ENCODE results near the gene HDAC10.
"Not testable (repeated sequence)": the region's sequence is repeated elsewhere in the genome, so short reads cannot be mapped to it uniquely, and the experiment has no call there.

The HDAC10 gene

DNA sequence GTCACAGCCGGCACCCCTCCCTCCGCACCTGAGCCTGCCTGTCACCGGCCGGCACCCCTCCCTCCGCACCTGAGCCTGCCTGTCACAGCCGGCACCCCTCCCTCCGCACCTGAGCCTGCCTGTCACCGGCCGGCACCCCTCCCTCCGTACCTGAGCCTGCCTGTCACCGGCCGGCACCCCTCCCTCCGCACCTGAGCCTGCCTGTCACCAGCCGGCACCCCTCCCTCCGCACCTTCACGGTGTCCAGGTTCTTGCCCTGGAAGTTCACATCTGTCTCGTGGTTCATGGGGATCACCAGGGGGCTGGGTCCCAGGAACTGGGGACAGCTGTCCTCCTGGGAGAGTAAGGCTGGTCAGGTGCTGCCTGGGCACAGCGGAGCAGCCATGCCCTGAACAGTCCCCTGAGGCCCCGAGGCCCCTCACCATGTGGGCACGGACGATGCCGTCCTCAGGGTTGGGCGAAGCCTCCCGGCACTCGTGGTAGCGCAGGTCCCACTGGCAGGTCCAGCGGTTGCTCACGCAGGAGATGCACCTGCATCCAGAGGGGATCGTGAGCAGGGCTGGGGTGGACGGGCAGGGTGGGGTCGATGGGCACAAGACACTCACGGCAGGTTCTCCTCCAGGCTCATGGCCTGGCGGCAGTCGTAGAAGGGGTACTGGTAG, 34.6 kb upstream of the HDAC10 start:
- no peak for DNase-seq

DNA sequence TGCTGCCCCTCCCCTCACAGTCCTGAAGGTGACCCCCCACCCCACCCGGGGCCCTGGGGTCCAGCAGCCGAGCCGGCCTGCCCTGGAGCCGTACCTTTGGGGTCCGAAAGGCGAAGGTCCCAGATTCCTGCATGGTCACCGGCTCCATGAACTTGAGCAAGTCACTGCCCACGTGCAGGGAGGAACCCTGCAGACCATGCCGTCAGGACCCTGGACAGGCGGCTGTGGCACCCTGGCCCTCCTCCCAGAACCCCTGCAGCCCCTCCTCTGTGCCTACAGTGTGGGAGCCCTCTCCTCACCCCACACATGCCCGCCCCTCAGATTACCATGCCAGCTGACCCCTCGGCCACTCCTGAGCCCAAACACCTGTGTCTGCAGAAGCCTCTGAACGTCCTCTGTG, 33.4 kb upstream of the HDAC10 start:
- DNase-seq: no peak

DNA sequence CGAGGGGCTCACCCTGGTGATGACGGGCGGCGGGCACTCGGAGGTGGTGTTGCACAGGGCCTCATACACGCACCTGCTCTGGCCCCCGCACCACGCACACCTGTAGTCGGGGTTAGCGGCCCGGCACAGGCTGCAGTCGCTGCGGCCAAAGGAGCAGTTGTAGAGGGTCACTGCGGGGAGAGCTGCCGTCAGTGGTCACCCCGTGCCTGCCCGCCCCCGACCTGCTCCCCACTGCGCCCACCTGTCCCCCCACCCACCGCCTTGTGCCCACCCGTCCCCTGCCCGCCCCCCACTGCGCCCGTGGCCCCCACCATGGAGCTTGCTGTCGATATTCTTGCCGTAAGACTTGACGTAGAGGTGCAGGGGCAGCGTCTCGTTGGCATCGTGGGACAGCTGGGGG, 32.8 kb upstream of the HDAC10 start:
- no peak for DNase-seq

DNA sequence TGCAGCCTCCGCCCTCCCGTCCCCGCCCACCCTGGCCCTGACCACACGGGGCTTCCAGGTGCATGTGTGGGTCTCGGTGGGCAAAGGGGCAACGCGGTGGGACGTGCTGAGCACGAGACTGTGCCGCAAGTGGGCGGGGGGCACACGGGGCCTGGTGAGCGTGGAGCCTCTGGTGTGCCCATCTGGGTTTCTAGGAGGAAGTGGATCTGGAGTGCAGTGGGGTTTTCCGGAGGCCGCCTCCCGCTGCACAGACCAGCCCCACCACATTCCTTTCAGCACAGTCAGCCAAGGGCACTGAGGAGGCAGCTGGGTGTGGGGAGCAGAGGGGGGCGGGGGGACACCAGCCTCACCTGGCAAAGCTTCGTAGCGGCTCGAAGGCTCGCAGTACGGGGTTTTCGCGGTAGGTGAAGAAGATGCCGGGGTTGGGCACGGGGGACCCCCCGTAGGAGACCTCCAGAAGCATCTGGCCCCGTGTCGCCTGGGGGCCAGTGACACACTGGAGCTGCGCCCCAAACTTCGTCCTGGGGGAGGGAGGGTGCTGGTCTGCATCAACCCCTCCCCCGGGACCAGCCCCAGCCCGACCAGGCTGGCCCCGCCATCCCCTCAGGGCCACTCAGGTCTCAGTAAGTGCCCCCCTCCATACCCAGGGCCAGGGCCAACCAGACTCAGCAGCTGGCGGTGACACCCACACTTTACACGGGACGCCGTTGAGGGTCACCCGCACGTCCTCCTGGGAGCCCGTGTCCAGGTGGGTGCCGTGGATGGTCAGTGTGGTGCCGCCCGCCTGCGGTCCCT, 31.5 kb upstream of the HDAC10 start:
- DNase-seq: peak; percentile 87

DNA sequence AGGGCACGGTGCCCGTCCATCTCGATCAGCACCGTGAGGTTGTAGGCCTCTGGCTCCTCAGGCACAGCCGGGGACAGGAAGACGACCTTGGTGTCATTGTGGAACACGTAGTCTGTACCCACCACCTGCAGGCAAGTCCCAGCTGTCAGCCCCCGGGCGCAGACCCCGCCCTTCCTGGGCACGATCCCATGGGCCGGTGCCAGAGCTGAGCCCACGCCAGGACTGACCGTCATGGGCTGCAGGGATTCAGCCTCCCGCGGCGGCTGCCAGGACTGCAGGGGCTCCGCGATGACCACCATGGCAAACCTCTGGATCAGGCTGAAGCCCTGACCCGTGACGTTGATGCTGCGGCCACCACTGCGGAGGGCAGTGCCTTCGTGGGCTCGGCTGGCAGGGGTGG, 30.9 kb upstream of the HDAC10 start:
- DNase-seq: no peak

DNA sequence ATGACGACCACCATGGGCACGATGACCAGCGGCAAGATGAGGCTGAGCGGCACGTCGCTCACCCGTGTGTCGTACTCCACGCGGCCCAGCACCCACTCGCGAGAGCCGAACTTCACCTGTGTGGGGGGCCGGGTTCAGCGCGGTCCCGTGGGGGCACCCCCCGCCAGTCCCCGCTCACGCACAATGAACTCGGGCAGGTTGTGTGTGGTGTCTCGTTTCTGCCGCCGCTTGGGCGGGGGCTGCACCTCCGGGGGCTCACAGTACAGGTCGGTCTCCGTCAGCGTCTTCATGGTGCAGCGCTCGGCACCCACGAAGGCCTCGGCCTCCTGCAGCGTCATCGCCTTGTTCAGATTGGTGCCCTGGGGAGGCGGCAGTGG, 30.3 kb upstream of the HDAC10 start:
- DNase-seq: no peak

DNA sequence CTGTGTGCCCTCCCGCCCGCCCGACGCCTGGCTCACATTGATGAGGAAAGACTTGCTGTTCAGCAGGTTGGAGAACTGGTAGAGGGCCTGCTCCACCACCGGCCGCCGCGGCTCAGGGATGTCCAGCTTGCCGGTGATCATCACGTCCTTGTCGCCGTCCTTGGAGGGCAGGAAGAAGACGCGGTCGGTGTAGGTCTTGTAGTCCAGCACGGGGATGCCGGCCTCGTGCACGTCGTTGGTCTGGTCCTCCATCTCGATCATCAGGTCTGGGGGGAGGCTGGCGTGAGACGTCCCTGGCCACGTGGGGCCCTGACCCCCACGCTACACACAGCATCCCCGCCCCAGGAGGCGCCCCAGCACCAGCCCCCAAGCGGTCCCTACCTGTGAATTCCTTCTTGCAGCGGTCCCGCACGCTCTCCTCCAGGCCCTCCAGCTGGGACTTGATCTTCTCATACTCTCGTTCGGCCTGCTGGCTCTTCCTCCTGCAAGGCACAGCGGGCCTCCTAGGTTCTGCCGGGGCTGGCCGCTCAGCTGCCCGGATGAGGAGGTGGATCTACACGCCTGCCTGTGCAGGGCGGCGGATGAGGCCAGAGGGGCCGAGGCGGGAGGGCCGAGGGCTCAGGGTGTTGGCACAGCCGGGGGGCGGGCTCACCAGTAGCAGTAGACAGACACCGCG, 29.8 kb upstream of the HDAC10 start:
- no peak for DNase-seq

DNA sequence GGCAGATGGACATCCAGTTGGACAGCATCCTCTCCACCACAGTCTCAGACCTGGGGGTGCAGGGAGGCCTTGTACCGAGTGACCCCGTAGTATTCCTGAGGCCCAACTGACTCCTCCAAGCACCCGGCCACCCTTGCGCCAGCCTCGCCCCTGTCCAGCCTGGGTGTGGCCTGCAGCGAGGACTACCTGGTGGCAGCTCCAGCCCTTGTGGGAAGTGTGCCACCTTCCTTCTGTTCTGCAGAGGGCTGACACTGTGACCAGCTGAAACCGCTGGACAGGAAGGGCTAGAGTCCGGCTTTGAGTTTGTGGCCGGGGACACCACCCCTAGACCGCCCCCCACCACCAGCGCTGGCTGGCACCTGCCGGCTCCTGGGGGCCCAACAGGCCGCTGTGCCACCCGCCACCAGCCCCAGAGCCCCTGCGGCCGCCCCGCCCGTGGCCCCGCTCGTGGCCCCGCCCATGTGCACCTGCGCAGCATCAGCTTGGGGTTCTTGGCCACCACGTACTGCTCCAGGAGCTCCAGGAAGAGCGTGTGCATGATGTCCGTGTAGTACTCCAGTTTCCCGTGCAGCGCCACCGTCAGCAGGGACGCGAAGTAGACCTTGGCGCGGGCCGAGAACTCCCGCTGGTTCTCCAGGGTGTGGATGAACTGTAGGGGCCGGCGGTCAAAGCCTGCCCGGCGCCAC, 29.1 kb upstream of the HDAC10 start:
- DNase-seq: no peak

DNA sequence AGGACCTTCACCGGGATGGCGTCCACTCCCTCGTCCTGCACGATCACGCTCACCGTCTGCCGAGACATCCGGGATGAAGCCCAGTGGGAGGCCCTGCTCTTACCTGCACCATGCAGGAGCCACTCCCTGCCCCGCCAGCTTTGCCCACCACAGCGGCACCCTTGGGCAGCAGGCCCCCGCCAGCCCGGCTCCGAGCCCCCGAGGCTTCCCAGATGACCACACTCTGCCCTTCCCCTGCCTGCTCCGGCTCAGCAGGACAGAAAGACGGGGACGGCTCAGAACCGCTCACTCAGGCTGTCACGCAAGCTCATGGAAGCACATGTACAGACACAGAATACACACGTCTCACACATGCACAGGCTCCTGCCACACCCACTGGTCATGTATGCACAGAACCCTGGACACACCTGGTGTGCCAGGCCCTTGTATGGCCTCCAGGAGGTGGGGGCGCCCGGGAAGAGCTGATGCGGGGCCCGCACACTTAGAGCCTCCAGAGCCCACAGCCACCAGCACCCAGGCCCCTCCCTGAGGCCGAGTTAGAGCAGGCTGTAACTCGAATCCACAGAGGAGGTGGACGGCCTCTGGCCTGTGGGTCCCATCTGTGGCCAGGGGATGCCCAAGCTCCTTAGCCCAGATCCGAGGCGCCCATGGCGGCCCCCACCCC, 28.0 kb upstream of the HDAC10 start:
- no peak for DNase-seq

DNA sequence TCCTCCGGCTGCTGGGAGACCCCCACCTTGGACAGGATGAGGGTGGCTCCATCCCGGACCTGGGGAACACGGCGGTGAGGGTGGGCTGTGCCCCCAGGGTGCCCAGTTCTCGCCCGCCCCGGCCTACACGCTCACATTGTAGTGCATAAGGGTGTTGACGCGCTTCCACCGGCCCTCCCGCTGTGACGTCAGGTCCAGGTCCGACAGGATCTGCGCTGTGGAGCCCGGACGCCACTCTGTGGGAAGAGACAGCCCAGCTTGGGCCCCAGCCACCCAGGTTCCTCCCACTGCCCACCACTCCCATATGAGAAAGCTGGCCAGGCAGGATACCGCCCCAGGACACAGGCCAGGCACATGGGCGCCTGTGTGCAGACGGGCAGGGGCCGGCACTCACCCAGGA, 27.4 kb upstream of the HDAC10 start:
- no peak for DNase-seq

DNA sequence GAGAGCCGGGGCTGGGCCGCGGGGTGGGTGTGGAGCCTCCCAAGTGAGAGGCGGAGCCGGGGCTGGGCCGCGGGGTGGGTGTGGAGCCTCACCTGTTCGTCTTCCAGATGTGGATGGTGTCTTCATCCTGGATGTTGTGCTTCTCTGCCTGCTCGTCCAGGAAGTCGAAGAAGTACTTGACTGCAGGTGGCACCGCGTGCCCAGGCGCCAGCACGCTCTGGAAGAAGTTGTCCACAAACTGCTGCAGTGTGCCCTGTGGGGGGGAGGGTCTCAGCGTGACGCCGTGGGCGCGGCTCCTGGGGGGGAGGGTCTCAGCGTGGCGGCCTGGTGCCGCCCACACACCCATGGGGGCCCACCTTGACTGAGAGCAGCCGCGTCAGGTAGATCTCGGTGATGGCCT, 26.7 kb upstream of the HDAC10 start:
- DNase-seq: no peak

DNA sequence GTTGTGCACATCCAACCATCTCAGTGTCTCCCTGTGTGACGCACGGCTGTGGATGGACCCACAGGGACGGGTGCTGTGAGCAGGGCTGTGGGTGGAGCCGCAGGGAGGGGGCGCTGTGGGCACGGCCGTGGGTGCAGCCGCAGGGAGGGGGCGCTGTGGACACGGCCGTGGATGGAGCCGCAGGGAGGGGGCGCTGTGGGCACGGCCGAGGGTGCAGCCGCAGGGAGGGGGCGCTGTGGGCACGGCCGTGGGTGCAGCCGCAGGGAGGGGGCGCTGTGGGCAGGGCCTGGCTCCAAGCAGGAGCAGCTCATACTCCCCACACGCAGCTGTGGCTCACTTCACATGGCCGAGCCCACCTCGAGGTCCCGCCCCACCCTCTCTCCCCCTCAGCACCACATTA, 25.1 kb upstream of the HDAC10 start:
- no peak for DNase-seq

DNA sequence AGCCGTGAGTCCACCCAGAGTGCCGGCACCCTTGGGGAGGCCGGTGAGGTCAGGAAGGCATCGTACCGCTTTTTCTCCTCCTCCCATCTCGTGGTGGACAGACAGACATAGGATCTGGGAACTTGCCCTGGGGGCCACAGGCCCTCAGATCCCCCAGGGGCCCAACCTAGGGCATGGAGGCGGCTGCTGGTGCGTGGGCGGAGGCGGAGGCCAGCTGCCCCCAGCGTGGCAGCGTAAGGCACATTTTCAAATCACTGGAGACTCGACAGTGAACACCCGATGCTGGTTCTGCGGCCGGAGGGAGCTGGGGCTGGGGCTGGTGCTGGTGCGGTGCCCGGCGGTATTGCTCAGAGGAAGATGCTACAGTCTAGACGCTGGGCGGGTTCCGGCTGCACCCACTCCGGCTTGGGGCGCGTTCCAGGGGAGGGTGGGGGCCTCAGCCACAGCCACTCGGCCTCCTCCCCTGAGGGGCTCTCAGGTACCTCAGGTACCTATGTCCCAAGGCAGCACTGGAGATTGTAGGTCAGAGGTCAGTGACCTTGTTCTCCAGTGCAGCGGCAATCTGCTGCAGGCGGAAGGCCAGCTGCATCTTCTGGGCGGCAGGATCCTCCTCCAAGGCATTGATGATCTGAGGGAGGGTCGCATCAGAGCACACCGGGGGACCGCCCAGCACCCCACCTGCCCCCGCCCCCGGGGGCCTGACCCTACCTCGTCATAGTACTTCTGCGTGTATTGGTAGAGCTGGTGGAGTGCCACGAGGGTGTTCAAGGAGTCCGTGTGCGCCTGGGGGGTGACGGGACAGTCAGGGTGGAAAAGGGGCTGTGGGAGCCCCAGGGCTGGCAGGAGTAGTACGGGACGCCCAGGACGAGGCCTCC, 24.4 kb upstream of the HDAC10 start:
- DNase-seq: no peak

DNA sequence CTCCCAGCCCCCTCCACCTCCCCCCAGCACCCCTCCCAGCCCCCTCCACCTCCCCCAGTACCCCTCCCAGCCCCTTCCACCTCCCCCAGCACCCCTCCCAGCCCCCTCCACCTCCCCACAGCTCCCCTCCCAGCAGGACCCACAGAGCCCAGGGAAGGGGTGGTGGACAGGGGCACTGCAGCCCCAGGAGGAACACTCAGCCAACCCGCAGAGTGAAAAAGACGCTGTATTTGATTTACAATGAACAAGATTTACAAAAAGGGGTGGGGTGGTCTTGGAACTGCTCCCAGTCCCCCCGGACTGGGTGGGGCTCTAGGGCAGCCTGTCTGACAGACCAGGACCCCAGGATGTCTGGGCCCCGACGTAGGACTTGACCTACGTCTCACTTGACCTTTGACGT, 23.7 kb upstream of the HDAC10 start:
- DNase-seq: no peak

DNA sequence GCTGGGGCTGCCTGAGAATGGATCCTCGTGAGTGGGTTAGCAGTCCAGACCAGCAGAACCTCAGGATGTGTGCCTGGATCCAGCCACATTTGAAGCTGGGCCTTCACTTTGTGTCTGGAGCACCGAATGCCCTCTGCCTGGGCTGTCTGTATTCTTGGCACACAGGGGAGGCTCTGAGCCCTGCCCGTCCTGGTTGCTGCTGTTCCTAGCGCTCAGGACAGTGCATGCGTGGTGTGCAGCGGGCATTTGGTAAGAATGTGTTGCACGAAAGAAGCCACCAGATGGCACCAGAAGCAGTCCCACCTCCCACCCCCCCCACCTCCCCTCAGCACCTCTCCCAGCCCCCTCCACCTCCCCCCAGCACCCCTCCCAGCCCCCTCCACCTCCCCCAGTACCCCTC, 23.2 kb upstream of the HDAC10 start:
- peak; percentile 44 for DNase-seq

DNA sequence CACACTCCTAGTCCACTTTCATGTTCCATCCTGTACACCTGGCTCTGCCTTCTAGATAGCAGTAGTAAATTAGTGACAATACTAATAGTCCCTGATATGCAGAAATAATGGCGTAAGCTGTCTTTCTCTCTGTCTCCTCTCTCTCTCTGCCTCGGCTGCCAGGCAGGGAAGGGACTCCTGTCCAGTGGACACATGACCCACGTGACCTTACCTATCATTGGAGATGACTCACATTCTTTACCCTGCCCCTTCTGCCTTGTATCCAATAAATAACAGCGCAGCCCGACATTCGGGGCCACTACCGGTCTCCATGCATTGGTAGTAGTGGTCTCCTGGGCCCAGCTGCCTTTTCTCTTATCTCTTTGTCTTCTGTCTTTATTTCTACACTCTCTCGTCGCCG, 22.7 kb upstream of the HDAC10 start:
- DNase-seq: not testable (repeated sequence)

DNA sequence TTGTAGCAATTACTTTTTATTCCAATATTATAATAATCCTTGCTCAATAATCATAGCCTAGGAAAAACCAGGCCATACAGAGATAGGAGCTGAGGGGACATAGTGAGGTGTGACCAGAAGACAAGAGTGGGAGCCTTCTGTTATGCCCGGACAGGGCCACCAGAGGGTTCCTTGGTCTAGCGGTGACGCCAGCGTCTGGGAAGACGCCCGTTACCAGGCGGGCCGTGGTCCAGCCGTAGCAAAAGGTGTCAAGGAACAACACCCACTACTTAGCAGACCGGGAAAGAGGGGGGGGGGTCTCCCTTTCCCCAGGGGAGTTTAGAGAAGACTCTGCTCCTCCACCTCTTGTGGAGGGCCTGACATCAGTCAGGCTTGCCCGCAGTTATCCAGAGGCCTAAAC, 22.3 kb upstream of the HDAC10 start:
- DNase-seq: not testable (repeated sequence)

DNA sequence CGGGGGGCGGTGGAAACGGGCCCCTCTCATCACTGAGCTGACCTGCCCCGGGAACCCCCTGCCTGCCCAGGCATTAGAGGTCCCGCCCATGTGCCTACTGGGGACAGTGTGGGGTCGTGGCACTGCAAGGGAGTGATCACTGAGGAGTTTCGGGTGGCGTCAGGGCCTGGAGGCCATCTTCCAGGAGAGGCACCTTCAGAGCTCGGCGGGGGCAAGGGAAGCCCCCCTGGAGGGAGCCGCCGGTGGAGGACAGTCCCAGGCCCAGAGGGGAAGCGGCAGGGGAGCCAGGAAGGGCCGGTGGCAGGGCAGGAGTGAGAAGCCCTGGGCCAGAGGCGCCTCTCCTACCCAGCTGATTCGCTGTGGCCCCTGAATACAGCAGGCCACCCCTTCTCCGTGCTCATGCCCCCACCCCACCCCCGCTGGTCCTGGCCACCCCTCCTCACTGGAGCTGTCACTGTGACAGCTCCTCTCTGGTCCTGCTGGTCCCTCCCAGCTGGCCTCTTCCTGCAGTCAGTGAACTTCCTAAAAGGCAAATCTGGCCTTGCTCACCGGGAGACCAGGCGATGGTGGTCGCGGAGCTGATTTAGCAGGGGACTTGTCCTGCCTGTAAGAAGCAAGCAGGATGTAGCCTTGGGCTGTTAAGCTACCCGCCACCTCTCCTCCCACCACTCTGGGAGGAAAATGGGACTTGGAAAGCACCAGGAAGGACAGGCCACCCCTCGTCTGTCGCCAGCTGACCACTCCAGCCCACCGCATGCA, 21.2 kb upstream of the HDAC10 start:
- DNase-seq: peak; percentile 34

DNA sequence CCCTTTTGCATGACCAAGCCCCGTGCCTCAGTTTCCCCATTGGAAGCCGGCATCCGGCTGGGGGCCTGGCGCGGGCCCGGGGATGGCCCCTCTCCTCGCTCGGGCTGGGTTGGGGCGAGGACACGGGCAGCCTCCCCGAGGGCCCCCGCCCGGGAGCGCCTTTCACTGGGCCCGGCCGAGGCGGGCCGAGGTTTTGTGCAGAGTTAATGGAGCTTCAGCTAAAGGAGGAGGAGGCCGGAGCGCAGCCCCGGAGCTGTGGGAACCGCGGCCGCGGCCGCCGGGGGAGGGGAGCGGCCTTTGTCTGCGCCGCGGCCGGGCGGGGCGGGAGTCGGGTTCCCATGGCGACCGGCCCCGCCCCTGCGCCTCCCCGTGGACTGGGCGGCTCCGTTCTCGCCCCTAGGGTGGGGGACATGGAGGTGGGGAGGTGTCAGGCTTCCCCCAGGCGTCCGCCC, 20.5 kb upstream of the HDAC10 start:
- peak; percentile 64 for DNase-seq

DNA sequence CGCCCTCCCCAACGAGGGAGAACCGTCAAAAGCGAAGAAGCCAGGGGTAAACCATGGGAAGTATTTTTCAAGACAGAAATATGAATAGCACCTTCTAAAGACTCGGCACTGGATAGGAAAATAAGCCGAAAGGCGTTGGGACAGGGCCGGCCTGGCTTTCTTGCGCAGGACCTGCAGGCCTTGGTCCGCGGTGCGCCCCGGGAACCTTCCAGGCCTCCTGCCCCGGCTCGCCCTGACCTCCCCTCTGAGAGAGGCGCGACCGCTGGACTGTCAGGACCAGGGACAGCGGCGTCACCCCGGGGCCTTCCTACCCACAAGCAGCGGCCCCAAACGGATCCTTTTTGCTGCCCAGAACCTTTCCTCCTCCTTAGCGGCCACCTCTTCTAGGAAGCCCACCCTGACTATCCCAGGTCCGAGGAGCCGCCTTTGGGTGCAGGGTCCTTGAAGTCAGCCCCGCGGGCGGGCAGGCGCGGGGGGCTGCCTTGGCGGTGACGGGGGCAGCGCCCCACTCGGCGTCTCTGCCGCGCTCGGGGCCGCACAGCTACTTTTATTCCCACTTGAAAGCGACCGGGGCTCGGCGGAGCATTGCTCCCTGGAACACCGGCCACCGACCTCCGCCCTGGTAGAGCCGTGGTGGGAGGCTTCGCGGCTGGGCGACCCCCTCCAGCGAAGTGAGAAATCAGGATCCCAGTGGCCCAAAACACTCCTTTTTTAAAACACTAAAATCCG, 19.8 kb upstream of the HDAC10 start:
- peak; percentile 73 for DNase-seq
